NB4 (cell line): ENCODE results near the gene SETD6.
A peak's percentile ranks its signal among the peaks of the same experiment; 100 is the strongest.

Experiments
- DNase-seq: peaks from one replicate; pipeline ENCODE4 v3.0.0; 2010; ENCODE audit warnings: low read depth
- H3K4me3 ChIP-seq: one replicate; pipeline ENCODE4 v1.5.1; 2011; ENCODE audit warnings: mild to moderate bottlenecking, low read depth, low read length, moderate library complexity
- MAX ChIP-seq: IDR thresholded peaks from 2 replicates; pipeline ENCODE4 v1.6.1; 2011; ENCODE audit warnings: low read depth, low read length
- MYC ChIP-seq: IDR thresholded peaks from 2 replicates; pipeline ENCODE4 v1.6.1; 2011; ENCODE audit warnings: low read depth, low read length
- POLR2A ChIP-seq: IDR thresholded peaks from 2 replicates; pipeline ENCODE4 v1.6.1; 2011; ENCODE audit warnings: mild to moderate bottlenecking; ENCODE audit not compliant: insufficient read length; ENCODE audit errors: extremely low read depth
- TF ChIP-seq, protein P1 (sequence below): IDR thresholded peaks from one replicate; pipeline ENCODE4 v1.5.1; 2012; ENCODE audit warnings: low read depth, low read length

Gene SETD6

GRCh38 chr16:58481226-58481869 is 34.0 kb upstream of the SETD6 start:
- TF ChIP-seq MAX (no peak), MYC (no peak), POLR2A (no peak)
- TF ChIP-seq, protein P1, sequence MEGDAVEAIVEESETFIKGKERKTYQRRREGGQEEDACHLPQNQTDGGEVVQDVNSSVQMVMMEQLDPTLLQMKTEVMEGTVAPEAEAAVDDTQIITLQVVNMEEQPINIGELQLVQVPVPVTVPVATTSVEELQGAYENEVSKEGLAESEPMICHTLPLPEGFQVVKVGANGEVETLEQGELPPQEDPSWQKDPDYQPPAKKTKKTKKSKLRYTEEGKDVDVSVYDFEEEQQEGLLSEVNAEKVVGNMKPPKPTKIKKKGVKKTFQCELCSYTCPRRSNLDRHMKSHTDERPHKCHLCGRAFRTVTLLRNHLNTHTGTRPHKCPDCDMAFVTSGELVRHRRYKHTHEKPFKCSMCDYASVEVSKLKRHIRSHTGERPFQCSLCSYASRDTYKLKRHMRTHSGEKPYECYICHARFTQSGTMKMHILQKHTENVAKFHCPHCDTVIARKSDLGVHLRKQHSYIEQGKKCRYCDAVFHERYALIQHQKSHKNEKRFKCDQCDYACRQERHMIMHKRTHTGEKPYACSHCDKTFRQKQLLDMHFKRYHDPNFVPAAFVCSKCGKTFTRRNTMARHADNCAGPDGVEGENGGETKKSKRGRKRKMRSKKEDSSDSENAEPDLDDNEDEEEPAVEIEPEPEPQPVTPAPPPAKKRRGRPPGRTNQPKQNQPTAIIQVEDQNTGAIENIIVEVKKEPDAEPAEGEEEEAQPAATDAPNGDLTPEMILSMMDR = no peak
- no peak overlapping the region for H3K4me3 ChIP-seq
- no peak for DNase-seq

DNA sequence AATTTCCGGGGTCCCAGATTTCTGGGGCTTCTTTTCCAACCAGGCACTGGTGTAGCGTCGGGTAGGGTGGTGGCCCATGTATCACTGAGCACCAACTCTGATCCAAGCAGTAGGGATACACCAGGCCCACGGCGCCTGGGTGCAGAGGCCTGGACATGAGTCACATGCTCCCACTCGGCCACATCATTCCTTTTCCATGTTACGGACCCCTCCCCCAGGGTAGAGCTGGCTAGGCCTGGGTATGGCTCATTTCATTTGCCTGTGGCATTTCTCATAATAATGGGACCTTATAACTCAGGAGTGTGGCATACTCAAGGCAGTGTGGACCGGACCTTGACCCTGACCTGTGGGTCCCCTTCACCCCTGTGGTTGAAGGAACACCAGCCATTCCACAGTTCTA is 33.4 kb upstream of the SETD6 start:
- no peak for TF ChIP-seq POLR2A
- TF ChIP-seq MAX = no peak
- TF ChIP-seq, protein P1 = no peak
- TF ChIP-seq MYC = no peak
- no peak for DNase-seq
- H3K4me3 ChIP-seq = no peak overlapping the region

DNA sequence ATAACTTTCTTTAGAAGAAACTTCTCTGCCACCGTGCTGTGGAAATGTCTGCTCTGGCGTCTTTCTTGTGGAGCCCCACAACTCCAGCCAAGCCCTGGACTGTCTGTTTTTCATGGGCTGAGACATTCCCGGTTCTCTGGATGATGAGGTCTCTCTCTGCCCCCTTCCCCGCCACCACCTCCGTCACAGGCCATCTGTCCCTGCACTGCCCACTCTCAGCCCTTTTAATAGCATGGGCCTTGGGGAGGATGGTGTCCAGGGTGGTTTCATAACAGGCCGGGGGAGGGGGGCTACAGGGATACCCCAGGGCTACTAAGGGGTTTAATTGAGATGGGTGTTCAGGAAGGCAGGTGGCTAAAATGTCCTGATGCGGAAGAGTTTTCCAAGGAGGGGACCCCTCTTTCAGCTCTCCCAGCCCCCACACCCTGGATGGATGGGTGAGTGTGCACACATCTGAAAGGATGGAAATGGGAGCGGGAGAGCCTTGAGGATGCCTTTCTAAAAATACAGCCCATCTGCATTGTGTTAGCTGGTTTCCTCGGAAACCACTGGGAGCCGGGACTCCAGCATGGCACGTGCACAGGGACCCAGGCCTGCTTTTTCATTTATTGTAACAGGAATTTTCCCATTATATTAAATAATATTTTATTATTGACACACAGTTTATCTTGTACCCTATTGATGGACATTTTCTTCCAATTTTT is 30.0 kb upstream of the SETD6 start:
- H3K4me3 ChIP-seq = no peak overlapping the region
- TF ChIP-seq POLR2A = no peak
- TF ChIP-seq MAX = no peak
- TF ChIP-seq, protein P1 = no peak
- no peak for TF ChIP-seq MYC
- no peak for DNase-seq

DNA sequence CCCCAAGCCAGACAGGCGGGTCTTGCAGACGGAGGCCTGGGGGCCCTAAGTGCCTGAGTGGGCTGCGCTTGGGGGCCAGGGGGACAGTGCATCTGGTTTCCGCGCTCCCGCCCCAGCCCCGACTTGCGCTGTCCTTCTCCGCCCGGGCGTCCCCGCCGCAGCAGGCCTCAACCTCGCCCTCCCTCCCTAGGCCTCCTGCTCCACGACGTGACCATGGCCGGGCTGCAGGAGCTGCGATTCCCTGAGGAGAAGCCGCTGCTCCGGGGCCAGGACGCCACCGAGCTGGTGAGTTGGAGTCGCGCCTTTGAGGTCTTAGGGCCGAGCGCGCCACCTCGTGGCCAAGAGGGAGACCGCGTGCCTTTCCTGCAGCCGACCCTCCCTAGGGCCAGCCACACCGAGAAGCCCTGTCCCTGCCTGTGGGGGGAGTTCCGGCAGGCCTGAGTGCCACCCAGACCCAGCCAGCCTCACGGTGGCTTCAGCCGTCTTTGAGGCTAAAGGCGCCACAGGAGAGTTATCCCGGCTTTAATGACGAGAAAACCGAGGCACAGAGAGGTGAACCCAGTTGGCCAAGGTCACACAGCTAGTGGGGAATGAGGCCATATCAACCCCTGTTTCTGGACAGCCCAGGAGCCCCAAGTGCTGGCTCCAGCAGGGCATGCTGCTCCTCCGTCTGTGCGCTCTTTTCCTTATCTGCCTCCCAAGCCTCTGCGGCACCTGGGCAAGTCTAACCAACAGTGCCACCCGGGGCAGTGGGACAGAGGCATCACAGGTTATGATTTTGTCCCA is 27.6 kb upstream of the SETD6 start:
- DNase-seq = peak; percentile 82
- TF ChIP-seq POLR2A (no peak), MAX (peak; percentile 94), MYC (peak; percentile 77)
- TF ChIP-seq, protein P1 = peak; percentile 75
- no peak overlapping the region for H3K4me3 ChIP-seq

GRCh38 chr16:58488531-58488930 is 26.8 kb upstream of the SETD6 start:
- no peak overlapping the region for H3K4me3 ChIP-seq
- TF ChIP-seq MYC (no peak), MAX (no peak), POLR2A (no peak)
- TF ChIP-seq, protein P1 = no peak
- no peak for DNase-seq
